Ascending aorta (tissue), 2 donors: ENCODE measurements around the gene ABTB2. TPM values are rescaled to one million over a fixed set of nuclear protein-coding genes. Genes with fewer than 3 reads are reported as not detected.

Experiments used
- DNase-seq, 2 donors: peaks; one replicate each; pipeline ENCODE4 v3.0.0-alpha.2; 2019; ENCODE audit warnings: low spot score in 2 of 2
- H3K27ac ChIP-seq, 2 donors: fragments of 200-600 bp; sonication (generic); one replicate each; pipeline ENCODE4 v1.5.1; 2016 to 2017; ENCODE audit warnings: mild to moderate bottlenecking in 1 of 2
- H3K27me3 ChIP-seq: fragments of 200-600 bp; sonication (generic); one replicate; pipeline ENCODE4 v1.5.1; 2017
- H3K36me3 ChIP-seq, 2 donors: fragments of 200-600 bp; sonication (generic); one replicate each; pipeline ENCODE4 v1.5.1; 2016
- H3K4me1 ChIP-seq, 2 donors: fragments of 200-600 bp; sonication (generic); one replicate each; pipeline ENCODE4 v1.5.1; 2016 to 2017; ENCODE audit warnings: mild to moderate bottlenecking in 1 of 2
- H3K4me3 ChIP-seq, 2 donors: fragments of 200-600 bp; sonication (generic); one replicate each; pipeline ENCODE4 v1.5.1; 2016 to 2017; ENCODE audit warnings: mild to moderate bottlenecking in 1 of 2
- H3K9me3 ChIP-seq, 2 donors: fragments of 200-600 bp; sonication (generic); one replicate each; pipeline ENCODE4 v1.5.1; 2016
- CTCF ChIP-seq, 3 experiments: fragments of 200-600 bp in 2 of 3; fragments of 450-650 bp in 1 of 3; sonication (generic) in 2 of 3; IDR thresholded peaks; one replicate each; pipeline ENCODE4 v1.5.1; 2016 to 2019; ENCODE audit warnings: antibody characterized with exemption in 3 of 3, mild to moderate bottlenecking in 1 of 3, moderate library complexity in 1 of 3
- intact Hi-C: fragments of 100-400 bp; cut with DNase I; formaldehyde crosslinking; loops from one replicate; pipeline ENCODE4 v1.15.1; 2023
- total RNA-seq: library from RNA; depleted of rRNA; stranded (reverse); fragments of >200 nt; gene quantifications from one replicate; pipeline ENCODE4 v1.1.0, GENCODE V29; 2016

Gene ABTB2
- total RNA-seq, 1 donor from 2014 or later, result 7.9 TPM

GRCh38 chr11:34140149-34140548 is 217.7 kb downstream of the ABTB2 start:
- DNase-seq, result no peak

DNA sequence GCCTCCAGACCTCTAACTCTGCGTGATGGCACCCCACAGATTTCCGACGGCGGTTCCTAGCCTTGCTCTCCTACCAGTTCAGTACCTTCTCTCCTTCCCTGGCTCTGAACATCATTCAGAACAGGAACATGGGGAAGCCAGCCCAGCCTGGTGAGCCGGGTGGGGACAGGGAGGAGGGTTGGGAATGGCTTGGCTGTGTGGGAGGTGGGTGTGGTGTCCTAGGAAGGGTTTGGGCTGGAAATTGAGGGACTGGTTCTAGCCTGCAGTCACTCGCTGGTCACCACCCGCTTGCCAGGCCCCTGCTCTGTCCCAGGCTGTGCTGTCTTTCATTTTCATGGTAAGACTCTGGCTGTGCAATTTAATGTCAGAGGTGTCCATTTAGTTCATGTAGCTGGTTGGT is 218.5 kb downstream of the ABTB2 start:
- no peak for DNase-seq

More at GRCh38 chr11:34140149-34140548, 217.7 kb downstream of the ABTB2 start:
- intact Hi-C loops, result no loop called here
- H3K4me3 ChIP-seq, result no peak overlapping the region
- no peaks in the 10 kb centered on the region for H3K4me1 ChIP-seq
- no peaks in the 10 kb centered on the region for H3K9me3 ChIP-seq
- no peak overlapping the region for H3K27ac ChIP-seq
- no peaks in the 10 kb centered on the region for H3K27me3 ChIP-seq
- TF ChIP-seq CTCF (IDR thresholded peaks at IDR 0.05), result no peak
- peaks cover 89 to 97% of the 10 kb centered on the region in 2 donors for H3K36me3 ChIP-seq

DNA sequence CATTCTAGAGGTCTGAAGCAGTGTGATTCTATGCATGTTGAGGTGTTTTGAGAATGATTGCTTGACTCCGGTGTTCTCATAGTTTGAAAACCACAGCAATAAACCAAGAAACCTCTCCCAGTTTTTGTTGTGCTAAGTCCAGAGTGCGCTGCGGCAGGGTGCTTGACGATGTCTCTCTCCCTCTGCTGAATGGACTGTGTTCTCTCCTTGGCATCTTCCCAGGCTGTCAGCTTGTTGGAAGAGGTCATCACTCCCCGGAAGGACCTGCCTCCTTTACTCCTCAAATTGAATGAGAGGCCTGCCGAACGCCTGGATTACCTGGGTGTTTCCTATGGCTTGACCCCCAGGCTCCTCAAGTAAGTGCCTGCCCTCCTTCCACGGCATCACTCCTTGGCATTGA is 221.4 kb downstream of the ABTB2 start:
- no peak for TF ChIP-seq CTCF (IDR thresholded peaks at IDR 0.05)
- intact Hi-C loops, result no loop called here
- no peaks in the 10 kb centered on the region for H3K27me3 ChIP-seq
- no peaks in the 10 kb centered on the region for H3K4me1 ChIP-seq
- peaks cover 73 to 95% of the 10 kb centered on the region in 2 donors for H3K36me3 ChIP-seq
- no peak overlapping the region for H3K27ac ChIP-seq
- DNase-seq, result no peak
- no peak overlapping the region for H3K4me3 ChIP-seq
- H3K9me3 ChIP-seq, result no peaks in the 10 kb centered on the region

More for the DNA sequence above, 218.5 kb downstream of the ABTB2 start:
- no peak overlapping the region for H3K27ac ChIP-seq
- TF ChIP-seq CTCF (IDR thresholded peaks at IDR 0.05), result no peak
- no peaks in the 10 kb centered on the region for H3K27me3 ChIP-seq
- H3K36me3 ChIP-seq, result peaks cover 89 to 97% of the 10 kb centered on the region in 2 donors
- no peaks in the 10 kb centered on the region for H3K4me1 ChIP-seq
- intact Hi-C loops, result no loop called here
- H3K4me3 ChIP-seq, result no peak overlapping the region
- H3K9me3 ChIP-seq, result no peaks in the 10 kb centered on the region

- no peak for DNase-seq
Observed at GRCh38 chr11:34135439-34135838, 222.4 kb downstream of the ABTB2 start.

GRCh38 chr11:34134765-34135164 is 223.0 kb downstream of the ABTB2 start:
- no peaks in the 10 kb centered on the region for H3K9me3 ChIP-seq
- H3K36me3 ChIP-seq, result peaks cover 65 to 95% of the 10 kb centered on the region in 2 donors
- TF ChIP-seq CTCF (IDR thresholded peaks at IDR 0.05), result no peak
- H3K27ac ChIP-seq, result no peak overlapping the region
- no peak for DNase-seq
- no peaks in the 10 kb centered on the region for H3K4me1 ChIP-seq
- intact Hi-C loops, result no loop called here
- H3K27me3 ChIP-seq, result no peaks in the 10 kb centered on the region
- no peak overlapping the region for H3K4me3 ChIP-seq

More at GRCh38 chr11:34135439-34135838, 222.4 kb downstream of the ABTB2 start:
- no peaks in the 10 kb centered on the region for H3K4me1 ChIP-seq
- H3K27ac ChIP-seq, result no peak overlapping the region
- H3K4me3 ChIP-seq, result no peak overlapping the region
- intact Hi-C loops, result no loop called here
- no peaks in the 10 kb centered on the region for H3K27me3 ChIP-seq
- no peaks in the 10 kb centered on the region for H3K9me3 ChIP-seq
- H3K36me3 ChIP-seq, result peaks cover 71 to 95% of the 10 kb centered on the region in 2 donors
- TF ChIP-seq CTCF (IDR thresholded peaks at IDR 0.05), result no peak
